ENCODE results near the gene CCDC85A.

DNA sequence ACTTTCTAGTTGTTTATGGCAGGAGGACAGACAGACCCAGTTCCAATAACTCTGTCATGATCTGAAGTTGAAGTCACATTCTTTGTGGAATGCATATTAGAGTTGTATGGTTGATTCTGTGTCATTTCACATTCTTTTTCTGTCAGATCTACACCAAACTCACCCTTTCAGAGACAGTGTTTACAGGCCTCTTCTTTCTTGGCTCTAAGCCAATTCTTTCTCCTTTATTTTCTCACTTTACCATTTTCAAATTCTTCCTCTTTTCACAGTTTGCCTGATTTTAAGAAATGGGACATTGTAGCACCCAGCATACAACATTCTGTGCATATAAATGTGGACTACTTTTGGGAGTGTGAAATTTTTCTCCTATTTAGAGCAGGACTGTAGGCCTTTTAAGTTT is 103.7 kb downstream of the CCDC85A start:
- TF ChIP-seq POLR2A (IDR thresholded peaks at IDR 0.05) = no peak
- TF ChIP-seq, protein P1, sequence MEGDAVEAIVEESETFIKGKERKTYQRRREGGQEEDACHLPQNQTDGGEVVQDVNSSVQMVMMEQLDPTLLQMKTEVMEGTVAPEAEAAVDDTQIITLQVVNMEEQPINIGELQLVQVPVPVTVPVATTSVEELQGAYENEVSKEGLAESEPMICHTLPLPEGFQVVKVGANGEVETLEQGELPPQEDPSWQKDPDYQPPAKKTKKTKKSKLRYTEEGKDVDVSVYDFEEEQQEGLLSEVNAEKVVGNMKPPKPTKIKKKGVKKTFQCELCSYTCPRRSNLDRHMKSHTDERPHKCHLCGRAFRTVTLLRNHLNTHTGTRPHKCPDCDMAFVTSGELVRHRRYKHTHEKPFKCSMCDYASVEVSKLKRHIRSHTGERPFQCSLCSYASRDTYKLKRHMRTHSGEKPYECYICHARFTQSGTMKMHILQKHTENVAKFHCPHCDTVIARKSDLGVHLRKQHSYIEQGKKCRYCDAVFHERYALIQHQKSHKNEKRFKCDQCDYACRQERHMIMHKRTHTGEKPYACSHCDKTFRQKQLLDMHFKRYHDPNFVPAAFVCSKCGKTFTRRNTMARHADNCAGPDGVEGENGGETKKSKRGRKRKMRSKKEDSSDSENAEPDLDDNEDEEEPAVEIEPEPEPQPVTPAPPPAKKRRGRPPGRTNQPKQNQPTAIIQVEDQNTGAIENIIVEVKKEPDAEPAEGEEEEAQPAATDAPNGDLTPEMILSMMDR (IDR thresholded peaks at IDR 0.05) = no peak
